C4-2B (cell line): ENCODE measurements around the gene IGIP.

Source experiments
- H3K27ac ChIP-seq: fragments of 450-650 bp; 2 replicates; pipeline ENCODE4 v1.5.1; 2017
- CTCF ChIP-seq: fragments of 450-650 bp; conservative IDR thresholded peaks from 2 replicates; pipeline ENCODE4 v1.5.1; 2017; ENCODE audit warnings: mild to moderate bottlenecking
- ZFX ChIP-seq: fragments of 450-650 bp; IDR thresholded peaks from 2 replicates; pipeline ENCODE4 v1.6.1; 2017

Gene IGIP

GRCh38 chr5:140111011-140111858, 14.5 kb upstream of the IGIP start:
- H3K27ac ChIP-seq, result no peak overlapping the region
- TF ChIP-seq ZFX (no peak), CTCF (no peak)

GRCh38 chr5:140111859-140112551, 13.7 kb upstream of the IGIP start:
- H3K27ac ChIP-seq, result no peak overlapping the region
- no peak for TF ChIP-seq CTCF

GRCh38 chr5:140112685-140113179, 13.0 kb upstream of the IGIP start:
- peak overlapping the region; percentile 85; the same call in 1 of the 2 replicates for H3K27ac ChIP-seq
- no peak for TF ChIP-seq CTCF
- no peak for TF ChIP-seq ZFX

- TF ChIP-seq CTCF, result no peak
- TF ChIP-seq ZFX, result no peak
Observed at GRCh38 chr5:140113180-140113698, 12.5 kb upstream of the IGIP start.

GRCh38 chr5:140113699-140114263, 12.0 kb upstream of the IGIP start, which contains the start of gene PURA:
Gene PURA, plus strand, starts transcription at chr5:140114109. Its CDS starts 73 bp downstream, at chr5:140114182.
- H3K27ac ChIP-seq, result peak within 1 kb of the TSS; percentile 85
- TF ChIP-seq ZFX, result no peak
- peak; percentile 27 for TF ChIP-seq CTCF

More at GRCh38 chr5:140113180-140113698, 12.5 kb upstream of the IGIP start:
- peak overlapping the region; percentile 85 for H3K27ac ChIP-seq

GRCh38 chr5:140114341-140115185, 11.2 kb upstream of the IGIP start:
- TF ChIP-seq ZFX, result peak; percentile 71
- no peak for TF ChIP-seq CTCF
- H3K27ac ChIP-seq, result peak overlapping the region; percentile 85
